GM23248 (cell line): Measurements from ENCODE around the gene PAK6.

Experiments
- EZH2 ChIP-seq: fragments of 200-600 bp; sonication (generic); IDR thresholded peaks from 2 replicates; pipeline ENCODE4 v1.6.1; 2018; ENCODE audit warnings: antibody characterized with exemption, mild to moderate bottlenecking; ENCODE audit not compliant: insufficient read depth, poor library complexity, severe bottlenecking
- EZH2phosphoT487 ChIP-seq: fragments of 200-600 bp; sonication (generic); IDR thresholded peaks from 2 replicates; pipeline ENCODE4 v1.6.1; 2018; ENCODE audit warnings: antibody characterized with exemption, moderate library complexity, mild to moderate bottlenecking, low read depth; ENCODE audit not compliant: insufficient read depth

DNA sequence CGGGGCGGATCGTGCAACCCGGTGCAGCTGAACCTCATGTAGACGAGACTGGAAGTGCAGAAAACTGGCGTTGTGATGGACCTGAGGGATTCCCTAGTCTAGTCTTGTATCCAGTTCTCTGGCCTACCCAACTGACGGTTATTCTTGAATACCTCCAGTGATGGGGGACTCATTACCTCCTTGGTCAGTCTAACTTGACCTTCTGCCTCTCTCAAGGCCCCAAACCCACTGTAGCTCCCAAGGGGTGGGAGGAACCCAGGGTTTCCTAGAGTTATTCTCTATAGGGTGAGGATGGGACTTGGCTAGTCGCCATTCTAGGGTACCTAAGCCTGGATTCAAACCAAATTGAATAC, 11.4 kb downstream of the PAK6 start:
- no peak for TF ChIP-seq EZH2
- no peak for TF ChIP-seq EZH2phosphoT487
